Measurements from ENCODE around the gene SPOP. TPM values are rescaled to one million over a fixed set of nuclear protein-coding genes. Genes with fewer than 3 reads are reported as not detected.

The SPOP gene
- total and polyA plus RNA-seq, 8 donors: 14.2 to 42.3 (median 30.8) TPM

GRCh38 chr17:49556223-49556943 is 121.5 kb downstream of the SPOP start:
- WGBS, 2 donors: 13 to 16% methylated on average over 29 to 30 of the region's 30 CpGs
- no peak for FAIRE-seq
- peak; percentile 95 to 99 (median 98) for TF ChIP-seq CTCF (IDR thresholded peaks at IDR 0.05)

GRCh38 chr17:49555495-49556222 is 122.2 kb downstream of the SPOP start:
- TF ChIP-seq CTCF (IDR thresholded peaks at IDR 0.05): no peak
- 64 to 67% methylated on average over 19 of the region's 19 CpGs for WGBS, 2 donors
- no peak overlapping the region for H3K27ac ChIP-seq
- no peaks in the 10 kb centered on the region for H3K27me3 ChIP-seq
- FAIRE-seq (no peak), DNase-seq (peak in 2 of 6 donors; percentile 40 to 52), ATAC-seq (no peak)
- H3K9me3 ChIP-seq: no peaks in the 10 kb centered on the region
- peak overlapping the region in 1 of 4 donors; percentile 20 for H3K4me3 ChIP-seq
- no peaks in the 10 kb centered on the region for H3K4me1 ChIP-seq
- intact Hi-C loops (cut with DNase I): loop anchor here in 2 of 3 donors (10.0 kb wide), 2 partner anchors 121 to 231 kb away; no protein-coding TSS in a partner anchor
- H3K36me3 ChIP-seq: no peaks in the 10 kb centered on the region

More at GRCh38 chr17:49556223-49556943, 121.5 kb downstream of the SPOP start:
- Histone ChIP-seq H3K27ac (no peak overlapping the region), H3K9me3 (no peaks in the 10 kb centered on the region), H3K27me3 (no peaks in the 10 kb centered on the region), H3K36me3 (no peaks in the 10 kb centered on the region), H3K4me3 (peak overlapping the region in 1 of 4 donors; percentile 20), H3K4me1 (no peaks in the 10 kb centered on the region)
- intact Hi-C loops (cut with DNase I): loop anchor here in 2 of 3 donors (10.0 kb wide), 2 partner anchors 122 to 232 kb away; no protein-coding TSS in a partner anchor
- ATAC-seq (peak; percentile 92 to 97 (median 94)), DNase-seq (peak; percentile 48 to 96 (median 81))

- ATAC-seq (no peak), FAIRE-seq (no peak), DNase-seq (peak in 1 of 6 donors; percentile 50)
- Histone ChIP-seq H3K27me3 (no peaks in the 10 kb centered on the region), H3K27ac (no peak overlapping the region), H3K9me3 (no peaks in the 10 kb centered on the region), H3K4me3 (no peak overlapping the region), H3K4me1 (no peaks in the 10 kb centered on the region), H3K36me3 (no peaks in the 10 kb centered on the region)
- WGBS, 2 donors: 65 to 80% methylated on average over 14 of the region's 14 CpGs
- intact Hi-C loops (cut with DNase I): loop anchor here in 2 of 3 donors (5.0 to 10.0 kb wide), 5 partner anchors 63 to 230 kb away; no protein-coding TSS in a partner anchor
- TF ChIP-seq CTCF (IDR thresholded peaks at IDR 0.05): no peak
Measured at GRCh38 chr17:49554694-49555494, 123.0 kb downstream of the SPOP start.

GRCh38 chr17:49553676-49554335 is 124.1 kb downstream of the SPOP start:
- FAIRE-seq (no peak), DNase-seq (no peak), ATAC-seq (no peak)
- no peaks in the 10 kb centered on the region for H3K9me3 ChIP-seq
- no peaks in the 10 kb centered on the region for H3K27me3 ChIP-seq
- TF ChIP-seq CTCF (IDR thresholded peaks at IDR 0.05): no peak
- 75 to 80% methylated on average over 8 of the region's 8 CpGs for WGBS, 2 donors
- intact Hi-C loops (cut with DNase I): loop anchor here in 2 of 3 donors (5.0 to 10.0 kb wide), 5 partner anchors 62 to 229 kb away; no protein-coding TSS in a partner anchor
- no peaks in the 10 kb centered on the region for H3K36me3 ChIP-seq
- H3K4me1 ChIP-seq: no peaks in the 10 kb centered on the region
- no peak overlapping the region for H3K27ac ChIP-seq
- H3K4me3 ChIP-seq: no peak overlapping the region
